ENCODE results near the gene TEC.
"Not testable (repeated sequence)": the region's sequence is repeated elsewhere in the genome, so short reads cannot be mapped to it uniquely, and the experiment has no call there.

TEC gene

DNA sequence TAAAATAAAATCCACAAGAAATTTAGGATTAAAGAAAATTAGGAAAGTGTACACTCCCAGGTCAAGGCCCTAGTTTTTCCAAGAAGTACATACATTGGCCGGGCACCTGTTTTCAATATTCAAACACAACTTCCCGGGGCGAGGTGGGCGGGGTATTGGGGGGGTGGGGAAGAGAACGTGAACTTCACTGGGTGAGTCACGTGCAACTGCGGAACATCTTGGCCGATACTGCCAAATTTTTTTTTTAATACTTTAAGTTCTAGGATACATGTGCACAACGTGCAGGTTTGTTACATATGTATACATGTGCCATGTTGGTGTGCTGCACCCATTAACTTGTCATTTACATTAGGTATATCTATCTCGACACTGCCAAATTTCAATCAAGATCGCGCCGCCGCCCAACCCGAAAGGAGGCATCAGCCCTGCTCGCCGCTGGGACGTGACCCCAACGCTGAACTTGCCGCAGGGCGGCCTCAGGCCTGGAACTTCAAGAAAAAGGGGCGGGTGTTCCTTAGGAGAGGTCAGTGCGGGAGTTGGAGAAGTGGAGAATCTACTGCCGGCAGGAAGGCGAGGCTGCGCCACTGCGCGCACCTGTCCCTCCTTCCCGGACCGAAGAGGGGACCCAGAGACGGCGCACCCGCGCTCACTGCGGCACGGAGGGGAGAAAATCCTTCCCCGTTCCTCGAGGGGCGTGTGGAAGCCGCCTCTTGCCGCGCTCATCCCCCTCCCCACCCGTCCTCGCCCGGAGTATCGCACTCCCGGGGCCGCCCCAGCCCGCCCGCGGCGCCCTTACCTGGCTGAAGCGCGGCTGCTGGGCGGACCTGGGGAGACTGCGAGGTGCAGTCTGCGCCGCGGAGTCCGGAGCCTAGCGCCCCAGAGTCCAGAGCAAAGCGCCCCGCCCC lies at the start of gene TEC:
TSS of gene TEC (minus strand) at position 883 of the 905 bp plus-strand sequence. CDS start 41,224 bp downstream, outside the sequence.
- H3K27ac ChIP-seq, result peak within 1 kb of the TSS; percentile 74
- TF ChIP-seq, protein P1, sequence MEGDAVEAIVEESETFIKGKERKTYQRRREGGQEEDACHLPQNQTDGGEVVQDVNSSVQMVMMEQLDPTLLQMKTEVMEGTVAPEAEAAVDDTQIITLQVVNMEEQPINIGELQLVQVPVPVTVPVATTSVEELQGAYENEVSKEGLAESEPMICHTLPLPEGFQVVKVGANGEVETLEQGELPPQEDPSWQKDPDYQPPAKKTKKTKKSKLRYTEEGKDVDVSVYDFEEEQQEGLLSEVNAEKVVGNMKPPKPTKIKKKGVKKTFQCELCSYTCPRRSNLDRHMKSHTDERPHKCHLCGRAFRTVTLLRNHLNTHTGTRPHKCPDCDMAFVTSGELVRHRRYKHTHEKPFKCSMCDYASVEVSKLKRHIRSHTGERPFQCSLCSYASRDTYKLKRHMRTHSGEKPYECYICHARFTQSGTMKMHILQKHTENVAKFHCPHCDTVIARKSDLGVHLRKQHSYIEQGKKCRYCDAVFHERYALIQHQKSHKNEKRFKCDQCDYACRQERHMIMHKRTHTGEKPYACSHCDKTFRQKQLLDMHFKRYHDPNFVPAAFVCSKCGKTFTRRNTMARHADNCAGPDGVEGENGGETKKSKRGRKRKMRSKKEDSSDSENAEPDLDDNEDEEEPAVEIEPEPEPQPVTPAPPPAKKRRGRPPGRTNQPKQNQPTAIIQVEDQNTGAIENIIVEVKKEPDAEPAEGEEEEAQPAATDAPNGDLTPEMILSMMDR (conservative IDR thresholded peaks at IDR 0.05), result no peak

DNA sequence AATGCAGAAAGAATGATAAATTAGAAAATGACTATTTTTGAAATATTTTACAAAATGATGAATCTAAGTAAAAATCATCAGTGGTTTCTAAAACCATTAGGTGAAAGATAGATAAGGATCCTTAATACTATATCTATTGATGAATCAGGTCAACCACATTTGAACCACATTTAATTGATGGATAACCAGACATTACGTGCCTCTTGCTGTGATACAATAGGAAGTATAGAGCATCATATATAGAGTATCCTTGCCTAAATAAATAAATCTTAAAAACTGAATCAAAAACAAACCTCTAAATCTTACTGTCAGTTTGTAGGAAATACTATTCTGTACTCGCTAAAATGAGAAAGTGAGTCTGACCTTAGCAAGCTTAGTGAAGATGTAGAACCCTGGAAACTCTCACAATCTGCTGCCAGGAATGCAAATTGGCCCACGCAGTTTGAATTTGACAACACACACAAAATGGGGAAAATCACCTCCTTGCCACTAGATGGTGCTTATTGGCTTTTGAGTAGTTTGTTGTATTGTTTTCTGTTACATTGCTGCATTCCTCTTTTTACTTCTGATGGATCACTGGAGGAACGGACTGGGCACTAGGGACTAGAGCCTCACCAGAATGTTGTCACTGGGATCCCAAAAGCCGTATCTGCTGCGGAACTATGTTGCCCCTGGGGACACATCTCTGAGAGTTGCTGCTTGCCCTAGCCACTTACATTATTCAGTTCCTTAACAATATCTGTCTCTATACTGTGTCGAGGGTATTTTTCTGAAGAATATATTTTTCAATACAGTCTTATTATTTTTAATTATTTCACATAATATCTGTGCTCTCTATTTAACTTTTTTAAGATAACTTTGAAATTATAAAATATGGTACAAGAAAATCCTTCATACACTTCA lies 46.3 kb upstream of the TEC start:
- no peak overlapping the region for H3K27ac ChIP-seq
- TF ChIP-seq, protein P1 (conservative IDR thresholded peaks at IDR 0.05), result peak; percentile 88

DNA sequence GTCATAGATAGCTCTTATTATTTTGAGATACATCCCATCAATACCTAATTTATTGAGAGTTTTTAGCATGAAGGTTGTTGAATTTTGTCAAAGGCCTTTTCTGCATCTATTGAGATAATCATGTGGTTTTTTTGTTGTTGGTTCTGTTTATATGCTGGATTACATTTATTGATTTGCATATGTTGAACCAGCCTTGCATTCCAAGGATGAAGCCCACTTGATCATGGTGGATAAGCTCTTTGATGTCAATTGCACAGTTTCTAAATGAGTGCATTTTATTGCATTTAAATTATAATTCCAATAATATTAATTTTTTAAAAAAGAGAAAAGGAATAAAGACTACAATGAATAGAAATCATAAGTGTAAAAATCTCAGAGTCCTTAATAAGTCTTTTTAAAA lies 45.1 kb upstream of the TEC start:
- not testable (repeated sequence) for H3K27ac ChIP-seq

DNA sequence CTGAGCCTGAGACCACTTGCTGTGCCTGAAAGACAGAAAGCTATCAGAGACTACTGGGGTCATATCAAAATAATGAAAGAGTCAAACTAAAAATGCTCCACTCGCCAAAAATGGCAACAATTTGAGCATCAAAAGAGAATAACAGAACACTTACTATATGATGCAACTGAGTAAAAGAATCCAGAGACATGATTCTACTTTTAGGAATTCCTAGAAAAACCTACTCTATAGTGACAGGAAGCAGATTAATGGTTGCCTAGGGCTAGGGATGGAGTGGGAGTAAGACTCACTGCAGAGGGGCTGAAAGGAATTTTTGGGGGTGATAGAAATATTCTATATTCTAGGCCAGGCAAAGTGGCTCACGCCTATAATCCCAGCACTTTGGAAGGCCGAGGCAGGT lies 42.3 kb upstream of the TEC start:
- TF ChIP-seq, protein P1 (conservative IDR thresholded peaks at IDR 0.05), result no peak
- no peak overlapping the region for H3K27ac ChIP-seq

DNA sequence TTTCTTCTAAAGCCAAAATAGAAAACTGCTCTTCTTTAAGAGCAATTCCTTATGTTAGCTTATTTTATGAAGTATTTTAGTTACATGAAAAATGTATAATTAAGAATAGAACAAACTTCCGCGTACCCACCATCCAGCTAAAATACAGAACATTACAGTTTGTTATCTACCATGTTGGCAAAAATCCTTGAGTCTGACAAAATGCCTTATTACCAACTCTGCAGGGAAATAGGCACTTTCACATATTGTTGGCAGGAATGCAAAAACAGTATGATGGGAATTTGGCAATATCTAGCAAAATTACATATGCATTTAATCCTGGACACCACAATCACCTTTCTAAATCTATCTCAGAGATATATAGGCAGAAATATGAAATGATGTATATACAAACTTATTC lies 39.3 kb upstream of the TEC start:
- no peak overlapping the region for H3K27ac ChIP-seq

DNA sequence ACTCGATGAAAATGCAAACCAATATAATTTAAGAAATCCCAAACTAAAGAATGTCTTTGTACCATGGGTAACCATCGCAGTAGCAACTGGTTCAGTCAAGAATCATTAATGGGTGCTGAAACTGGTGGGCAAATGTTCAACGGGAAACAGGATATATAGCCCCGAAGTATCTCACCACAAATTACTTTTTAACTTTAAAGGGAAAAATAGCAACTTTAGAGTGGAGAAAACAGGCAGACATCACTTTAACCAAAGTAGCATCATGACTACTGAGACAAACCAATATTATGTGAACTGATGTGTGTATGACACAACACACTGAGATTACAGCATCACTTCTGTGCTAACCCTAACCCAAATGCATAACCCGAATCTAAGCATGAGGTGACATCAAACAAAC lies 37.9 kb upstream of the TEC start:
- TF ChIP-seq, protein P1 (conservative IDR thresholded peaks at IDR 0.05), result no peak

More for the DNA sequence above, 39.3 kb upstream of the TEC start:
- TF ChIP-seq, protein P1 (conservative IDR thresholded peaks at IDR 0.05), result no peak

DNA sequence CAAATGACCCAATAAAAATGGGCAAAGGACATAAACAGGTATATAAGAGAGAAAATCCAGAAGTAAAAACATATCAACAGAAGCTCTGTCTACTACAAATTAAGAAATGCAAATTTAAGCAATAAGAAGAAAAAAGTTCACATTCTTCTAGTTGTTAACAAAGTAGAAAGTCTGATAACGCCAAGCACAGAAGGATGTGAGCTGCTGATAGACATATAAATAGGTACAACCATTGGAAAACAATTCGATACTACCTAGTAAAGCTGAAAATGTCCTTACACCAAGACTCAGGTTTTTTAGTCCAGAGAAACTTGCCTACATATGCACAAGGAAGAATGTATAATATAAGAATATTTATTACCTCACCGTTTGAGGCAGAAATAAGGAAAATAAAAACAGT lies 35.9 kb upstream of the TEC start:
- H3K27ac ChIP-seq, result no peak overlapping the region
- TF ChIP-seq, protein P1 (conservative IDR thresholded peaks at IDR 0.05), result no peak

More for the DNA sequence above, 37.9 kb upstream of the TEC start:
- H3K27ac ChIP-seq, result no peak overlapping the region
